ENCODE results near the gene ATP4B.

Gene ATP4B

DNA sequence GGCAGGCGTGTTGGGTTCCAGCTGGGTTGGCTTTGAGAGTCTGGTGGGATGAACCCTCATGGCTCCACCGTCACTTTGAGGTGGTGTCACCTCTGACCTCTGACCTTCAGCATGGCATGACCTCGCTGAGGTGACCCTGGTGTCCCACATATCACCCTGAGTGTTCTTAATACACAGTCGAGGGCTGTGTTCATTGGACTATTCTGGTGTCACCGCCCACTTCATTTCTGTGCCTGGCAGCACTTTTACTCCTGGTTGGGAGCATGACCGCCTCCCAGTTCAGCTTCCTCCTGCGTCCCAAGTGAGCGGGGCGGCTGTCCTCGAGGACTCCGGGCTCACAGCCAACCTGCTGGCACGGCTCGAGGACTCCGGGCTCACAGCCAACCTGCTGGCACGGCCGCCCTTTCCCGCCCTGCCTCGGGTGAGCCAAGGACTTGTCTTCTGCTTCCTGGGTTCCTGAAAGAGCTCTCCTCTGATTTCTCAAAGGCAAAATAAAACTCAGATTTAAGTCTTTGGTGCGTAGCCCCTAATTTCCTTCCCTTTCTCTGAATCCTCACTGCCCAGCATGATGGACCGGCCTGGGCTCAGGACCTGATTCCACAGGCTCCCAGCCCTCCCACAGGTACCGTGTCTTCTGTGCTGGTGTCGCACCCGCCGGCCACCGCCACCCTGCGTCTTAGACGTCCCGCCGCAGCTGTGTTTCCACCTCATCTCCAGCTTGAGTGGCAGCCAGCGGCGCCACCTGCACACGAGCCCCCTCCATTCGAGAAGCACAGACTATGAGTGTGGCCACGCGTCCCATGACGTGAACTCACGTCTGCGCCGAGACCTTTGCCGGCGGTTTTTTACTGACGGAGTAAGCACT lies 10.4 kb downstream of the ATP4B start:
- Histone ChIP-seq H3K4me2 (ENCODE audit: low read length) (no peak overlapping the region), H3K9me3 (ENCODE audit: low read length) (0 out of 2 replicates have a peak, but pooled peaks cover 2% of the 10 kb centered on the region)
- no peak for TF ChIP-seq EZH2 (IDR thresholded peaks at IDR 0.05; ENCODE audit: borderline replicate concordance, low read length)
- TF ChIP-seq, protein P1, sequence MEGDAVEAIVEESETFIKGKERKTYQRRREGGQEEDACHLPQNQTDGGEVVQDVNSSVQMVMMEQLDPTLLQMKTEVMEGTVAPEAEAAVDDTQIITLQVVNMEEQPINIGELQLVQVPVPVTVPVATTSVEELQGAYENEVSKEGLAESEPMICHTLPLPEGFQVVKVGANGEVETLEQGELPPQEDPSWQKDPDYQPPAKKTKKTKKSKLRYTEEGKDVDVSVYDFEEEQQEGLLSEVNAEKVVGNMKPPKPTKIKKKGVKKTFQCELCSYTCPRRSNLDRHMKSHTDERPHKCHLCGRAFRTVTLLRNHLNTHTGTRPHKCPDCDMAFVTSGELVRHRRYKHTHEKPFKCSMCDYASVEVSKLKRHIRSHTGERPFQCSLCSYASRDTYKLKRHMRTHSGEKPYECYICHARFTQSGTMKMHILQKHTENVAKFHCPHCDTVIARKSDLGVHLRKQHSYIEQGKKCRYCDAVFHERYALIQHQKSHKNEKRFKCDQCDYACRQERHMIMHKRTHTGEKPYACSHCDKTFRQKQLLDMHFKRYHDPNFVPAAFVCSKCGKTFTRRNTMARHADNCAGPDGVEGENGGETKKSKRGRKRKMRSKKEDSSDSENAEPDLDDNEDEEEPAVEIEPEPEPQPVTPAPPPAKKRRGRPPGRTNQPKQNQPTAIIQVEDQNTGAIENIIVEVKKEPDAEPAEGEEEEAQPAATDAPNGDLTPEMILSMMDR (IDR thresholded peaks at IDR 0.05; ENCODE audit: low read length), result no peak

DNA sequence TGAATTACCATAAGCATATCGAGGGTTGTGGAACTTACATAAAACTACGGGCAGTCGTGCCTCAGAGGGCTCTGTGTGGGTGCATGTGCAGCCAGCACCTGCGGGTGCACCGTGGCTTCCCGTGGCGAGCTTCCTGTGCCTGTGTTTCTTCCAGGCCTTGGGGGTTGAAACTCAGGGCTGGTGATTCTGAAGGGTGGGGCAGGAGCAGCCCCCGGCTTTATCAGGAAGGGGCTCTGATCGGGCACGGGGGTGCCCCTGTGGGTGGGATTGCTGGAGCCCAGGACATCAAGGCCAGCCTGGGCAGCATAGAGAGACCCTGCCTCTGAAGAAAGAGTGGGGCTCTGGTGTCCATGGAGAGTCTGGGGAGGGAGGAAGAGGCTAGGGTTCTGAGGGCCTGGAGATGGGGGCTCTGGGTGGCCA lies 11.1 kb downstream of the ATP4B start:
- TF ChIP-seq EZH2 (IDR thresholded peaks at IDR 0.05; ENCODE audit: borderline replicate concordance, low read length), result no peak
- TF ChIP-seq, protein P1 (IDR thresholded peaks at IDR 0.05; ENCODE audit: low read length), result no peak
- Histone ChIP-seq H3K9ac (ENCODE audit: low read length) (no peak overlapping the region), H3K27me3 (ENCODE audit: insufficient read depth, low read length) (no peaks in the 10 kb centered on the region), H3K9me2 (ENCODE audit: low read depth, low read length) (no peaks in the 10 kb centered on the region), H3K4me1 (ENCODE audit: insufficient read depth, low read length, severe bottlenecking) (no peaks in the 10 kb centered on the region), H3K4me2 (ENCODE audit: low read length) (no peak overlapping the region), H3K79me2 (ENCODE audit: insufficient read depth, low read length) (no peaks in the 10 kb centered on the region), H4K20me1 (ENCODE audit: insufficient read depth, low read length) (no peaks in the 10 kb centered on the region), H3K27ac (ENCODE audit: low read depth, low read length, poor library complexity, severe bottlenecking) (no peak overlapping the region), H3K4me3 (ENCODE audit: low read depth, low read length, poor library complexity, severe bottlenecking) (no peak overlapping the region), H2AFZ (ENCODE audit: low read length) (no peak overlapping the region), H3F3A (ENCODE audit: insufficient read depth, low read length) (no peaks in the 10 kb centered on the region), H3K36me3 (ENCODE audit: insufficient read depth, low read length) (peaks cover 7% of the 10 kb centered on the region), H3K9me3 (ENCODE audit: low read length) (0 out of 2 replicates have a peak, but pooled peaks cover 2% of the 10 kb centered on the region)

More for the DNA sequence above, 10.4 kb downstream of the ATP4B start:
- H3F3A ChIP-seq (ENCODE audit: insufficient read depth, low read length), result no peaks in the 10 kb centered on the region
- no peak overlapping the region for H3K9ac ChIP-seq (ENCODE audit: low read length)
- peaks cover under 1% of the 10 kb centered on the region for H3K36me3 ChIP-seq (ENCODE audit: insufficient read depth, low read length)
- H3K4me1 ChIP-seq (ENCODE audit: insufficient read depth, low read length, severe bottlenecking), result no peaks in the 10 kb centered on the region
- H2AFZ ChIP-seq (ENCODE audit: low read length), result no peak overlapping the region
- no peaks in the 10 kb centered on the region for H3K79me2 ChIP-seq (ENCODE audit: insufficient read depth, low read length)
- no peaks in the 10 kb centered on the region for H3K27me3 ChIP-seq (ENCODE audit: insufficient read depth, low read length)
- H4K20me1 ChIP-seq (ENCODE audit: insufficient read depth, low read length), result no peaks in the 10 kb centered on the region
- H3K9me2 ChIP-seq (ENCODE audit: low read depth, low read length), result no peaks in the 10 kb centered on the region
- no peak overlapping the region for H3K4me3 ChIP-seq (ENCODE audit: low read depth, low read length, poor library complexity, severe bottlenecking)
- H3K27ac ChIP-seq (ENCODE audit: low read depth, low read length, poor library complexity, severe bottlenecking), result no peak overlapping the region

DNA sequence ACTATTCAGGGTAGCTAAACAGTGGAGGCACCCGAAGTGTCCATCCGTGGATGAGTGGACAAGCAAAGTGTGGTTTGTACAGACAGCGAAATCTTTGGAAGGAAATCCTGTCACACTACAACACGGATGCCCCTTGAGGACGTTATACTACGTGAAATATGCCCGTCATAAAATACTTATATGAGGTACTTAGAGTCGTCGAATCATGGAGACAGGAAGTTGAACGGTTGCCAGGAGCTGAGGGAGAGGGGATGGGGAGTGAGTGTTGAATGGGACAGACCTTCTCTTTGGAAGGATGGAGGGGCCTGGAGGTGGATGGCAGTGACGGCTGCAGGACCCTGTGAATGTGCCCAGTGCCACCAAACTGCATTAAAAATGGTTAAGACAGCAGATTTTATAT lies 11.6 kb downstream of the ATP4B start:
- TF ChIP-seq, protein P1 (IDR thresholded peaks at IDR 0.05; ENCODE audit: low read length), result no peak
- no peak for TF ChIP-seq EZH2 (IDR thresholded peaks at IDR 0.05; ENCODE audit: borderline replicate concordance, low read length)

More for the DNA sequence above, 11.6 kb downstream of the ATP4B start:
- no peaks in the 10 kb centered on the region for H3K79me2 ChIP-seq (ENCODE audit: insufficient read depth, low read length)
- H2AFZ ChIP-seq (ENCODE audit: low read length), result no peak overlapping the region
- H3K9ac ChIP-seq (ENCODE audit: low read length), result no peak overlapping the region
- no peaks in the 10 kb centered on the region for H3K4me1 ChIP-seq (ENCODE audit: insufficient read depth, low read length, severe bottlenecking)
- no peaks in the 10 kb centered on the region for H4K20me1 ChIP-seq (ENCODE audit: insufficient read depth, low read length)
- no peak overlapping the region for H3K4me3 ChIP-seq (ENCODE audit: low read depth, low read length, poor library complexity, severe bottlenecking)
- H3K9me3 ChIP-seq (ENCODE audit: low read length), result peaks cover 4% of the 10 kb centered on the region; the same call in 1 of the 2 replicates
- no peak overlapping the region for H3K4me2 ChIP-seq (ENCODE audit: low read length)
- H3K27me3 ChIP-seq (ENCODE audit: insufficient read depth, low read length), result no peaks in the 10 kb centered on the region
- peaks cover 12% of the 10 kb centered on the region for H3K36me3 ChIP-seq (ENCODE audit: insufficient read depth, low read length)
- no peaks in the 10 kb centered on the region for H3F3A ChIP-seq (ENCODE audit: insufficient read depth, low read length)
- no peak overlapping the region for H3K27ac ChIP-seq (ENCODE audit: low read depth, low read length, poor library complexity, severe bottlenecking)
- no peaks in the 10 kb centered on the region for H3K9me2 ChIP-seq (ENCODE audit: low read depth, low read length)
